Adrenal gland (tissue), 12 donors: ENCODE results near the gene GOLGA6D. TPM values are rescaled to one million over a fixed set of nuclear protein-coding genes. Genes with fewer than 3 reads are reported as not detected.
"Not testable (repeated sequence)": the region's sequence is repeated elsewhere in the genome, so short reads cannot be mapped to it uniquely, and the experiment has no call there.

Source experiments
- DNase-seq, 7 donors: peaks; one replicate each; pipeline ENCODE4 v3.0.0-alpha.2; 2019 to 2020
- H3K27ac ChIP-seq, 5 donors: fragments of 200-600 bp; sonication (generic) in 4 of 5; 1 replicate in 3 of 5; 2 replicates in 2 of 5; pipeline versions ENCODE4 v1.5.1 to v1.8.0; 2016 to 2020; ENCODE audit warnings: mild to moderate bottlenecking in 1 of 5
- H3K27me3 ChIP-seq: fragments of 200-600 bp; 2 replicates; pipeline ENCODE4 v1.8.0; 2021
- H3K36me3 ChIP-seq, 2 donors: fragments of 200-600 bp; replicated peaks in 1 of 2; 1 replicate in 1 of 2; 2 replicates in 1 of 2; pipeline versions ENCODE4 v1.5.1 to v1.8.0; 2018 to 2022
- H3K4me1 ChIP-seq, 2 donors: fragments of 200-600 bp; replicated peaks in 1 of 2; 1 replicate in 1 of 2; 2 replicates in 1 of 2; pipeline versions ENCODE4 v1.5.1 to v1.8.0; 2018 to 2021
- H3K4me3 ChIP-seq, 4 donors: fragments of 200-600 bp; sonication (generic) in 3 of 4; one replicate each; pipeline ENCODE4 v1.5.1; 2016 to 2018
- H3K9me3 ChIP-seq, 3 donors: fragments of 200-600 bp; sonication (generic) in 1 of 3; replicated peaks in 1 of 3; 1 replicate in 2 of 3; 2 replicates in 1 of 3; pipeline versions ENCODE4 v1.5.1 to v1.8.0; 2016 to 2021
- CTCF ChIP-seq, 6 experiments: fragments of 450-650 bp in 4 of 6; fragments of 200-600 bp in 2 of 6; sonication (generic) in 1 of 6; IDR thresholded peaks; 1 replicate in 5 of 6; 2 replicates in 1 of 6; pipeline versions ENCODE4 v1.5.1 to v1.8.0; 2016 to 2021; ENCODE audit warnings: antibody characterized with exemption in 6 of 6, mild to moderate bottlenecking in 2 of 6, moderate library complexity in 1 of 6
- POLR2A ChIP-seq, 2 donors: fragments of 450-650 bp; IDR thresholded peaks; one replicate each; pipeline ENCODE4 v1.6.1; 2017; ENCODE audit warnings: antibody characterized with exemption in 2 of 2, mild to moderate bottlenecking in 2 of 2, moderate library complexity in 1 of 2
- WGBS, 4 donors: extraction: QIAGEN DNeasy Blood & Tissue Kit in 2 of 4; methylation state at CpG; one replicate each; pipeline versions ENCODE4 v1.1.5 to v1.1.7; 2013 to 2017; 5-methylcytosine and 5-hydroxymethylcytosine counted together
- intact Hi-C, 2 donors: fragments of 100-400 bp; cut with DNase I; formaldehyde crosslinking; loops; one replicate each; pipeline versions ENCODE4 v1.14.1 to v1.15.0; 2022 to 2023
- polyA plus RNA-seq, 3 donors: library from polyadenylated mRNA; stranded (reverse); fragments of 200-250 nt in 2 of 3; fragments of 350-450 nt in 1 of 3; fragmentation: Illumina TruSeq in 1 of 3; extraction: RNeasy Lipid Tissue Mini Kit (QIAGEN cat#74804) in 1 of 3; gene quantifications; one replicate each; pipeline ENCODE4 v1.2.3, GENCODE V29; 2013 to 2014
- total RNA-seq, 9 donors: library from RNA; depleted of rRNA in 4 of 9; stranded (reverse); fragments of >200 nt in 4 of 9; fragments of 120-200 nt in 1 of 9; fragmentation: NEBNext Ultra II Directional in 1 of 9; extraction: Animal tissue kit (Norgen Biotek cat#: 25700) in 1 of 9; gene quantifications; one replicate each; pipeline versions ENCODE4 v1.1.0 to v1.2.4, GENCODE V29; 2013 to 2023
- donor health status: healthy with polysubstance abuse.
- donor health status: Bipolar disorder and iron deficiency.
- donor health status: DM: yes; HTN: yes; CAD: no.
- donor health status: DM: no; HTN: no; CAD: no.
- donor health status: DM: no; HTN: no; CAD: no.
- donor health status: DM: yes; HTN: yes; CAD: no.

Gene GOLGA6D
- total and polyA plus RNA-seq, 12 donors = 0.08 to 0.22 (median 0.15) TPM; not detected in 9

GRCh38 chr15:75329571-75329970, 46.9 kb downstream of the GOLGA6D start:
- Histone ChIP-seq H3K4me3 (no peak overlapping the region), H3K9me3 (no peaks in the 10 kb centered on the region), H3K4me1 (no peaks in the 10 kb centered on the region), H3K27me3 (no peaks in the 10 kb centered on the region), H3K27ac (no peak overlapping the region), H3K36me3 (no peaks in the 10 kb centered on the region)
- DNase-seq = no peak
- WGBS, 4 donors = 90 to 100% (median 95%) methylated on average over 2 of the region's 2 CpGs
- TF ChIP-seq POLR2A (IDR thresholded peaks at IDR 0.05) (no peak), CTCF (IDR thresholded peaks at IDR 0.05) (no peak)
- intact Hi-C loops = no loop called here

- 69 to 80% (median 71%) methylated on average over 7 of the region's 7 CpGs for WGBS, 4 donors
- H3K36me3 ChIP-seq, H3K27me3 ChIP-seq, H3K9me3 ChIP-seq, DNase-seq, H3K27ac ChIP-seq, intact Hi-C loops, H3K4me3 ChIP-seq: not testable (repeated sequence)
- H3K4me1 ChIP-seq = peaks cover 4 to 12% of the 10 kb centered on the region in 2 donors
Measured at GRCh38 chr15:75332093-75332492, 49.5 kb downstream of the GOLGA6D start.

- H3K9me3 ChIP-seq, DNase-seq, H3K36me3 ChIP-seq, H3K4me3 ChIP-seq, H3K27ac ChIP-seq, H3K27me3 ChIP-seq, intact Hi-C loops: not testable (repeated sequence)
- 86 to 94% (median 91%) methylated on average over 15 of the region's 15 CpGs for WGBS, 4 donors
- peaks cover 4 to 12% of the 10 kb centered on the region in 2 donors for H3K4me1 ChIP-seq
Measured at GRCh38 chr15:75333654-75334419, 51.2 kb downstream of the GOLGA6D start.

GRCh38 chr15:75335313-75335704, 52.7 kb downstream of the GOLGA6D start:
- peaks cover 0 to 20% of the 10 kb centered on the region in 2 donors for H3K36me3 ChIP-seq
- 31 to 40% (median 36%) methylated on average over 3 of the region's 3 CpGs for WGBS, 4 donors
- intact Hi-C loops = no loop called here
- no peaks in the 10 kb centered on the region for H3K9me3 ChIP-seq
- TF ChIP-seq POLR2A (IDR thresholded peaks at IDR 0.05) (no peak), CTCF (IDR thresholded peaks at IDR 0.05) (no peak)
- H3K27ac ChIP-seq = peak overlapping the region in 2 of 5 donors; percentile 64 to 78
- H3K4me1 ChIP-seq = peaks cover 4 to 12% of the 10 kb centered on the region in 2 donors
- peak overlapping the region in 2 of 4 donors; percentile 78 to 83 for H3K4me3 ChIP-seq
- H3K27me3 ChIP-seq = no peaks in the 10 kb centered on the region
- no peak for DNase-seq

- peak within 1 kb of the TSS; percentile 4 to 83 (median 44) for H3K4me3 ChIP-seq
- peak within 1 kb of the TSS in 3 of 5 donors; percentile 32 to 78 (median 64) for H3K27ac ChIP-seq
- no peaks in the 10 kb centered on the region for H3K27me3 ChIP-seq
- DNase-seq = peak; percentile 95 to 99 (median 98)
- TF ChIP-seq POLR2A (IDR thresholded peaks at IDR 0.05) (peak; percentile 36 to 52), CTCF (IDR thresholded peaks at IDR 0.05) (peak in 1 of 6 experiments; percentile 11)
- WGBS, 4 donors = 0 to 1% (median 0%) methylated on average over 21 to 42 of the region's 42 CpGs
- intact Hi-C loops = no loop called here
- no peaks in the 10 kb centered on the region for H3K9me3 ChIP-seq
- peaks cover 4 to 12% of the 10 kb centered on the region in 2 donors for H3K4me1 ChIP-seq
- H3K36me3 ChIP-seq = peaks cover 0 to 22% of the 10 kb centered on the region in 2 donors
Measured at GRCh38 chr15:75335705-75336355, 53.2 kb downstream of the GOLGA6D start, which contains the start of gene COMMD4. Gene COMMD4, plus strand, starts transcription at chr15:75336063. Its CDS starts 27 bp downstream, at chr15:75336090.
